ENCODE results near the gene SORBS1.

DNA sequence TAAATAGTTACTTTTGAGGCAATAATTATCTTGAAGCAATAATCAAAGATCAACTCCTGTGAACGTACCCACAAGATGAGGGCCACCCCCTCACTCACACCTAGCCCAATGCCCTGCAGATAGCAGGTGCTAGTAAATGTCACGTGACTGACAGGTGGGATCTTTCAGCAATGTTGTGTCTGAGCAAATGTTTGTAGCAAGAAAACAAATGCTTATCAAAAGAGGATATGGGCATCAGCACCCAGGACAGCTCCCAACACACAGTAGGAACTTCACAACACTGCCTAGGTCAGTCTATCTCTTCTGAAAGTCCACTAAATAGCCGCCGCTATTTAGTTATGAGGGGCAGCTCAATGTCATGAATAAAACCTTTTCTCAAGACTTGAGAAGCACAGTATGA lies 149.5 kb downstream of the SORBS1 start:
- no peak for TF ChIP-seq CEBPB (IDR thresholded peaks at IDR 0.05)
- no peak for TF ChIP-seq YY1 (IDR thresholded peaks at IDR 0.05; ENCODE audit: low read depth)
- TF ChIP-seq NFIC (IDR thresholded peaks at IDR 0.05) = no peak
- TF ChIP-seq, protein P1, sequence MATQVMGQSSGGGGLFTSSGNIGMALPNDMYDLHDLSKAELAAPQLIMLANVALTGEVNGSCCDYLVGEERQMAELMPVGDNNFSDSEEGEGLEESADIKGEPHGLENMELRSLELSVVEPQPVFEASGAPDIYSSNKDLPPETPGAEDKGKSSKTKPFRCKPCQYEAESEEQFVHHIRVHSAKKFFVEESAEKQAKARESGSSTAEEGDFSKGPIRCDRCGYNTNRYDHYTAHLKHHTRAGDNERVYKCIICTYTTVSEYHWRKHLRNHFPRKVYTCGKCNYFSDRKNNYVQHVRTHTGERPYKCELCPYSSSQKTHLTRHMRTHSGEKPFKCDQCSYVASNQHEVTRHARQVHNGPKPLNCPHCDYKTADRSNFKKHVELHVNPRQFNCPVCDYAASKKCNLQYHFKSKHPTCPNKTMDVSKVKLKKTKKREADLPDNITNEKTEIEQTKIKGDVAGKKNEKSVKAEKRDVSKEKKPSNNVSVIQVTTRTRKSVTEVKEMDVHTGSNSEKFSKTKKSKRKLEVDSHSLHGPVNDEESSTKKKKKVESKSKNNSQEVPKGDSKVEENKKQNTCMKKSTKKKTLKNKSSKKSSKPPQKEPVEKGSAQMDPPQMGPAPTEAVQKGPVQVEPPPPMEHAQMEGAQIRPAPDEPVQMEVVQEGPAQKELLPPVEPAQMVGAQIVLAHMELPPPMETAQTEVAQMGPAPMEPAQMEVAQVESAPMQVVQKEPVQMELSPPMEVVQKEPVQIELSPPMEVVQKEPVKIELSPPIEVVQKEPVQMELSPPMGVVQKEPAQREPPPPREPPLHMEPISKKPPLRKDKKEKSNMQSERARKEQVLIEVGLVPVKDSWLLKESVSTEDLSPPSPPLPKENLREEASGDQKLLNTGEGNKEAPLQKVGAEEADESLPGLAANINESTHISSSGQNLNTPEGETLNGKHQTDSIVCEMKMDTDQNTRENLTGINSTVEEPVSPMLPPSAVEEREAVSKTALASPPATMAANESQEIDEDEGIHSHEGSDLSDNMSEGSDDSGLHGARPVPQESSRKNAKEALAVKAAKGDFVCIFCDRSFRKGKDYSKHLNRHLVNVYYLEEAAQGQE (IDR thresholded peaks at IDR 0.05; ENCODE audit: low read depth) = peak; percentile 83
- TF ChIP-seq RAD21 (IDR thresholded peaks at IDR 0.05; ENCODE audit: low read depth) = no peak
- no peak for TF ChIP-seq TEAD4 (IDR thresholded peaks at IDR 0.05)
- TF ChIP-seq EGR1 (IDR thresholded peaks at IDR 0.05) = no peak
- TF ChIP-seq TCF12 (IDR thresholded peaks at IDR 0.05; ENCODE audit: low read depth) = no peak
- TF ChIP-seq, protein P2, sequence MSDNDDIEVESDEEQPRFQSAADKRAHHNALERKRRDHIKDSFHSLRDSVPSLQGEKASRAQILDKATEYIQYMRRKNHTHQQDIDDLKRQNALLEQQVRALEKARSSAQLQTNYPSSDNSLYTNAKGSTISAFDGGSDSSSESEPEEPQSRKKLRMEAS (IDR thresholded peaks at IDR 0.05) = no peak

All from Ishikawa (cell line).